Diencephalon (tissue), 1 donor: ENCODE measurements around the gene C1orf56. TPM values are rescaled to one million over a fixed set of nuclear protein-coding genes. Genes with fewer than 3 reads are reported as not detected.

ENCODE experiments used
- small RNA-seq: library from RNA; depleted of rRNA; stranded (forward); fragments of <200 nt; gene quantifications from one replicate; pipeline ENCODE3, GENCODE V24; 2014
- total RNA-seq: library from RNA; depleted of rRNA; stranded (reverse); fragments of >200 nt; gene quantifications from one replicate; pipeline ENCODE4 v1.2.3, GENCODE V29; 2014

C1orf56 gene
- total RNA-seq = 3.0 TPM

GRCh38 chr1:151047591-151047924 is at the start of gene C1orf56:
TSS of gene C1orf56 (plus strand) at chr1:151047751. CDS start at chr1:151047848, 97 bp downstream.

GRCh38 chr1:151006327-151007052 is 41.1 kb upstream of the C1orf56 start, which contains the start of gene MINDY1:
TSS of gene MINDY1 (minus strand) at chr1:151006902. CDS start at chr1:151002617, 4,285 bp downstream.

GRCh38 chr1:151008244-151009205 is 39.0 kb upstream of the C1orf56 start, which contains the start of gene PRUNE1:
TSS of gene PRUNE1 (plus strand) at chr1:151008449. CDS start at chr1:151008633, 184 bp downstream.

GRCh38 chr1:151036356-151036755 is 11.2 kb upstream of the C1orf56 start, which contains the start of gene BNIPL:
TSS of gene BNIPL (plus strand) at chr1:151036586. CDS start at chr1:151036726, 140 bp downstream.

GRCh38 chr1:151059109-151060006 is 11.8 kb downstream of the C1orf56 start, which contains the start of gene CDC42SE1:
TSS of gene CDC42SE1 (minus strand) at chr1:151059622. CDS start at chr1:151055730, 3,892 bp downstream.

GRCh38 chr1:151060007-151060656 is 12.6 kb downstream of the C1orf56 start, which contains the start of gene MLLT11:
TSS of gene MLLT11 (plus strand) at chr1:151060397. CDS start at chr1:151067225, 6,828 bp downstream.

GRCh38 chr1:151070474-151071276 is 23.1 kb downstream of the C1orf56 start, which contains the start of gene GABPB2:
TSS of gene GABPB2 (plus strand) at chr1:151070761. CDS start at chr1:151088190, 17,429 bp downstream.

Small RNAs within 50 kb of the gene (small RNA-seq; reads per million reads assigned to genes)
- not detected for gene RNU6-884P

Other genes with a start within 250 kb of the C1orf56 start
- gene CTSK, start 239.5 kb upstream of the C1orf56 start, total RNA-seq = 5.3 TPM
- 27.5 TPM for gene ARNT, start 171.2 kb upstream of the C1orf56 start, total RNA-seq
- not detected for gene CTXND2, start 160.6 kb upstream of the C1orf56 start, total RNA-seq
- 51.0 TPM for gene SETDB1, start 121.4 kb upstream of the C1orf56 start, total RNA-seq
- 56.1 TPM for gene CERS2, start 72.9 kb upstream of the C1orf56 start, total RNA-seq
- gene ANXA9, start 65.5 kb upstream of the C1orf56 start, total RNA-seq = not detected
- gene MINDY1, start 40.8 kb upstream of the C1orf56 start, total RNA-seq = 18.2 TPM
- 25.8 TPM for gene PRUNE1, start 39.3 kb upstream of the C1orf56 start, total RNA-seq
- 0.23 TPM for gene BNIPL, start 11.2 kb upstream of the C1orf56 start, total RNA-seq
- gene CDC42SE1, start 11.9 kb downstream of the C1orf56 start, total RNA-seq = 36.4 TPM
- 86.0 TPM for gene MLLT11, start 12.6 kb downstream of the C1orf56 start, total RNA-seq
- 12.9 TPM for gene GABPB2, start 23.0 kb downstream of the C1orf56 start, total RNA-seq
- gene SEMA6C, start 98.9 kb downstream of the C1orf56 start, total RNA-seq = 18.9 TPM
- 2.3 TPM for gene TNFAIP8L2, start 108.9 kb downstream of the C1orf56 start, total RNA-seq
- gene LYSMD1, start 118.2 kb downstream of the C1orf56 start, total RNA-seq = 18.5 TPM
- 27.9 TPM for gene SCNM1, start 118.4 kb downstream of the C1orf56 start, total RNA-seq
- not detected for gene TMOD4, start 128.2 kb downstream of the C1orf56 start, total RNA-seq
- gene VPS72, start 142.4 kb downstream of the C1orf56 start, total RNA-seq = 68.5 TPM
- gene PIP5K1A, start 150.8 kb downstream of the C1orf56 start, total RNA-seq = 58.6 TPM
- 113 TPM for gene PSMD4, start 207.0 kb downstream of the C1orf56 start, total RNA-seq
- 9.7 TPM for gene ZNF687, start 234.5 kb downstream of the C1orf56 start, total RNA-seq